Lung (tissue), 12 donors: ENCODE data around the gene SKAP2. TPM values are rescaled to one million over a fixed set of nuclear protein-coding genes. Genes with fewer than 3 reads are reported as not detected.

Experiments
- ATAC-seq: fragments of 200-7000 bp; cut with Tn5 transposase; one replicate; pipeline ENCODE4 v1.9.1; 2020; ENCODE audit warnings: moderate number of reproducible peaks; ENCODE audit not compliant: insufficient read depth, low FRiP score
- DNase-seq, 3 donors: peaks; one replicate each; pipeline ENCODE4 v3.0.0-alpha.2; 2013 to 2017
- H3K27ac ChIP-seq, 2 donors: one replicate each; pipeline ENCODE4 v1.5.1; 2013; ENCODE audit warnings: mild to moderate bottlenecking in 2 of 2, moderate library complexity in 2 of 2, control low read depth in 1 of 2, inconsistent platforms in 1 of 2, low read depth in 1 of 2, low read length in 1 of 2
- H3K27me3 ChIP-seq, 3 donors: one replicate each; pipeline ENCODE4 v1.5.1; 2013; ENCODE audit warnings: low read length in 2 of 3; ENCODE audit not compliant: control insufficient read depth in 3 of 3, insufficient read depth in 3 of 3
- H3K36me3 ChIP-seq, 4 donors: one replicate each; pipeline ENCODE4 v1.5.1; 2013; ENCODE audit warnings: low read length in 4 of 4, mild to moderate bottlenecking in 1 of 4, moderate library complexity in 1 of 4; ENCODE audit not compliant: control insufficient read depth in 4 of 4, insufficient read depth in 4 of 4
- H3K4me1 ChIP-seq, 5 donors: one replicate each; pipeline ENCODE4 v1.5.1; 2013; ENCODE audit warnings: low read length in 5 of 5, mild to moderate bottlenecking in 2 of 5, moderate library complexity in 1 of 5; ENCODE audit not compliant: control insufficient read depth in 5 of 5, insufficient read depth in 5 of 5
- H3K4me3 ChIP-seq: one replicate; pipeline ENCODE4 v1.5.1; 2013; ENCODE audit warnings: mild to moderate bottlenecking, control low read depth, moderate library complexity
- H3K9ac ChIP-seq, 2 donors: one replicate each; pipeline ENCODE4 v1.5.1; 2013; ENCODE audit warnings: low read length in 2 of 2, control low read depth in 1 of 2; ENCODE audit not compliant: insufficient read depth in 1 of 2
- H3K9me3 ChIP-seq, 4 donors: one replicate each; pipeline ENCODE4 v1.5.1; 2013; ENCODE audit warnings: low read length in 3 of 4, mild to moderate bottlenecking in 1 of 4, moderate library complexity in 1 of 4; ENCODE audit not compliant: control insufficient read depth in 4 of 4, insufficient read depth in 3 of 4
- WGBS, 2 donors: extraction: QIAGEN DNeasy Blood & Tissue Kit; methylation state at CpG; one replicate each; pipeline ENCODE4 v1.1.7; 2013; 5-methylcytosine and 5-hydroxymethylcytosine counted together
- polyA plus RNA-seq, 2 donors: library from polyadenylated mRNA; stranded (reverse); fragments of 200-250 nt; gene quantifications; one replicate each; pipeline ENCODE4 v1.2.1, GENCODE V29; 2013
- total RNA-seq, 2 donors: library from RNA; depleted of rRNA in 1 of 2; stranded (reverse); fragments of >200 nt in 1 of 2; gene quantifications; one replicate each; pipeline ENCODE4 v1.2.1, GENCODE V29; 2014 to 2021
- TF ChIP-seq, protein P1 (sequence below): IDR thresholded peaks from 2 replicates; pipeline ENCODE4 v1.5.1; 2012; ENCODE audit warnings: mild to moderate bottlenecking; ENCODE audit errors: control extremely low read depth, extremely low read depth
- donor health status: control.
- donor health status: control.
- donor health status: Bipolar disorder and iron deficiency.
- donor health status: healthy.
- donor health status: DM: yes; HTN: yes; CAD: no.

Gene SKAP2
- total and polyA plus RNA-seq, 4 donors, result 9.2 to 40.1 (median 35.8) TPM

DNA sequence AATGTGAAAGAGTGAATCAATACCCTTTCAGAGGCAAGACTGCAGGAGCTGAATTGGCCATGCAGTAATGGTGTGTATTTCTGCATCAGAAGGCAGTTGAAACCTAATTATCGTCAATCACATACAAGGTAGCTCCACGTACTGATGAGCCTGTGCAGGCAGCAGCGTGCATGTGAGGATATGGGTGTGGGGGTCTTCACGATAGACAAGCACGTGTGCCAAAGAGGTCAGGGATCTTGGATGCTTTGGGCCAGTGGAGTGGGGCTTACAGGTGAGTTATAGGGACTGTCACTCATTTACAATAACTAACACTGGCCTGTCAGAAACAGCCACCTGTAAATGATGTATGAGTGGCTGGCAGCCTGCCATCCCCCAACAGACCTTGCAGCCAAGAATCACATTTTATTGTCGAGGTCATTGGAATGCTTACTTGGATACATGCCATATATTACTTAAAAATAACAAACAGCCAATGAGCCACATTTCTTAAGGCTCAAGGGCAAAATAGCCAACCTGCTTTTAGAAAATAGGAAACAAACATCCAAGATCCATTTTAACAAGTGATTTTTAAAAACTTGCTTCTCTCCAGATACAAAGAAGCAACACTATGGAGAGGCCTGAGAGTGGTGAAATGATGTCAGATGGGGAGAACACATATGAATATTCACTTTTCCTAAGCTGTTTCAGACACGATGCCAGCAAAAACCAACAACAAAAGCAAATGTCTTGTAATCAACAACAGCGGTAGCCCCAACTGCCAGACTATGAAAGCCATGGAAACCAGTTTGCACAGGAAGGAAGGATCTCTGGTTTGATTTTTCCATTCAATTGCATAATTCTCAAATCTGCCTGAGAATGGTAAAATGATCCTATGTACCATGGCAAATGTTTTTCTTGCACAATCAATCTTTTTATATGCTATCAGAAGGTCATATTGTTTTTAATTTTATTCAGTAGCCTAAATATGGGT lies 210.7 kb downstream of the SKAP2 start:
- ATAC-seq (no peak), DNase-seq (peak; percentile 48 to 58 (median 57))
- H3K9ac ChIP-seq, result no peak overlapping the region
- TF ChIP-seq, protein P1, sequence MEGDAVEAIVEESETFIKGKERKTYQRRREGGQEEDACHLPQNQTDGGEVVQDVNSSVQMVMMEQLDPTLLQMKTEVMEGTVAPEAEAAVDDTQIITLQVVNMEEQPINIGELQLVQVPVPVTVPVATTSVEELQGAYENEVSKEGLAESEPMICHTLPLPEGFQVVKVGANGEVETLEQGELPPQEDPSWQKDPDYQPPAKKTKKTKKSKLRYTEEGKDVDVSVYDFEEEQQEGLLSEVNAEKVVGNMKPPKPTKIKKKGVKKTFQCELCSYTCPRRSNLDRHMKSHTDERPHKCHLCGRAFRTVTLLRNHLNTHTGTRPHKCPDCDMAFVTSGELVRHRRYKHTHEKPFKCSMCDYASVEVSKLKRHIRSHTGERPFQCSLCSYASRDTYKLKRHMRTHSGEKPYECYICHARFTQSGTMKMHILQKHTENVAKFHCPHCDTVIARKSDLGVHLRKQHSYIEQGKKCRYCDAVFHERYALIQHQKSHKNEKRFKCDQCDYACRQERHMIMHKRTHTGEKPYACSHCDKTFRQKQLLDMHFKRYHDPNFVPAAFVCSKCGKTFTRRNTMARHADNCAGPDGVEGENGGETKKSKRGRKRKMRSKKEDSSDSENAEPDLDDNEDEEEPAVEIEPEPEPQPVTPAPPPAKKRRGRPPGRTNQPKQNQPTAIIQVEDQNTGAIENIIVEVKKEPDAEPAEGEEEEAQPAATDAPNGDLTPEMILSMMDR, result no peak
- no peaks in the 10 kb centered on the region for H3K36me3 ChIP-seq
- H3K27ac ChIP-seq, result no peak overlapping the region
- 53 to 67% methylated on average over 8 of the region's 8 CpGs for WGBS, 2 donors
- H3K4me3 ChIP-seq, result no peak overlapping the region
- peaks cover 0 to 21% (median 4%) of the 10 kb centered on the region in 5 donors for H3K4me1 ChIP-seq
- H3K9me3 ChIP-seq, result no peaks in the 10 kb centered on the region
- H3K27me3 ChIP-seq, result peaks cover 0 to 6% (median 0%) of the 10 kb centered on the region in 3 donors

DNA sequence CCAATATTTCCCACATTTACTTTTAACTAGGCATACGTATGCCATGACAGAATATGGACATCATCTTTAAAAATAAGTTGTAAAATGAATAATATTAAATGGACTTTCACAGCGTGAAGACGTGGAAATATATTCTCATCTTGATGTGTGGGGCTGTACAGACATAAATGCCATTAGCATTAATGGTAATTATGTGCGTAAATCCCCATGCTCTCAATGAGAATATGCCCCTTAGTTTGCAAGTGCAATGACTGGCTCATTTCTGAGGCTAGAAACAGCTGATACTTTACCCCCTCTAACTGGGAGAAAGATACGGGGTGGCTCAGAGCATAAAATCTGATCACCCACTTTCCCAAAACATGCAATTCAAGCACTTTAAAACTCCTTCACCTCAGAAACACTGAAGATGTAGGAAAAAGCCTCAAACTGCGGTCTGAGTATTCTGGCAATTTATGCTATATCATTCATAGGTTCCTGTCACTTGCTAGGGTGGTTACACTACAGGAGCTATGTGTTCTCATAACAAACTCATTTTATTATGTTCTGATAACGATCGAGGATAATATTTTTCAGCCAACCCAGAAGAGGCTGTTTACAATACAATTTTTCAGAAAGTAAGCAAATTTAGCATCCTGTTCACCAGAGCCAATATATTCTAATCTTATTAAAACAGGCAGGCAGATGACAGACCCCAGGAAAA lies 211.8 kb downstream of the SKAP2 start:
- Histone ChIP-seq H3K9ac (no peak overlapping the region), H3K36me3 (no peaks in the 10 kb centered on the region), H3K27me3 (peaks cover 0 to 3% (median 0%) of the 10 kb centered on the region in 3 donors), H3K4me3 (no peak overlapping the region), H3K4me1 (peaks cover 0 to 12% (median 4%) of the 10 kb centered on the region in 5 donors), H3K9me3 (no peaks in the 10 kb centered on the region), H3K27ac (no peak overlapping the region)
- no peak for ATAC-seq
- DNase-seq, result no peak
- 87 to 88% methylated on average over 8 of the region's 8 CpGs for WGBS, 2 donors
- TF ChIP-seq, protein P1, result no peak

DNA sequence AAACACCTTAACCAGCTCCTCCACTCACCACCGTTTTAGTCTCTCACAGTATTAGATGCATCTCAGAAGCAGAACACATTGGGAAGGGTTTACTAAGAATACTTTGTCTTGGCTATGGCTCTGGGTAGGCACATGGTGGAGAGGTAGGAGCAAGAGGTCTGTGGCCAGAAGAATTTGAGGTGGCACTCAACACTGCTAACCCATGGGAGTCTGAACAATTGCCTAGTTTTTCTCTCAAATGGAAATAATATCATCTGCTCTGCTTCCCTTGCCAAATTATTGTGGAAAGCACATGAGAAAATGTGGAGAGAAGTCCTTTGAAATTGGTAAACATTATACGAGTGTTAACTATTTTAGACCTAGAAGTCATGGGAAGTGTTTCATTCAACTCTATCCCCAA lies 214.3 kb downstream of the SKAP2 start:
- no peak overlapping the region for H3K27ac ChIP-seq
- WGBS, 2 donors, result 77 to 90% methylated on average over 2 of the region's 2 CpGs
- TF ChIP-seq, protein P1, result no peak

More for the DNA sequence above, 214.3 kb downstream of the SKAP2 start:
- ATAC-seq (no peak), DNase-seq (no peak)
- Histone ChIP-seq H3K27me3 (no peaks in the 10 kb centered on the region), H3K9me3 (no peaks in the 10 kb centered on the region), H3K4me1 (peaks cover 0 to 6% (median 0%) of the 10 kb centered on the region in 5 donors), H3K9ac (no peak overlapping the region), H3K36me3 (no peaks in the 10 kb centered on the region), H3K4me3 (no peak overlapping the region)
